H9 (cell line): ENCODE measurements around the gene STK32B. TPM values are rescaled to one million over a fixed set of nuclear protein-coding genes. Genes with fewer than 3 reads are reported as not detected.

Experiments
- DNase-seq: peaks from one replicate; pipeline ENCODE4 v3.0.0-alpha.2; 2017
- H2AFZ ChIP-seq: one replicate; pipeline ENCODE4 v1.6.1; 2013; ENCODE audit warnings: mild to moderate bottlenecking, low read length, control low read depth, moderate library complexity
- H2AK5ac ChIP-seq: 2 replicates; pipeline ENCODE4 v1.6.1; 2013; ENCODE audit warnings: low read length, control low read depth, mixed read lengths; ENCODE audit not compliant: insufficient read length
- H2BK120ac ChIP-seq: one replicate; pipeline ENCODE4 v1.6.1; 2013; ENCODE audit warnings: low read depth, mild to moderate bottlenecking, low read length, control low read depth, inconsistent platforms; ENCODE audit not compliant: poor library complexity, severe bottlenecking
- H2BK12ac ChIP-seq: 2 replicates; pipeline ENCODE4 v1.6.1; 2013; ENCODE audit warnings: low read length, control low read depth, mixed read lengths, low read depth; ENCODE audit not compliant: insufficient read length
- H2BK15ac ChIP-seq: 2 replicates; pipeline ENCODE4 v1.6.1; 2013; ENCODE audit warnings: low read depth, low read length, control low read depth
- H2BK20ac ChIP-seq: one replicate; pipeline ENCODE4 v1.6.1; 2013; ENCODE audit warnings: low read depth, mild to moderate bottlenecking, low read length, control low read depth, inconsistent platforms; ENCODE audit not compliant: poor library complexity, severe bottlenecking
- H2BK5ac ChIP-seq: 2 replicates; pipeline ENCODE4 v1.6.1; 2013; ENCODE audit warnings: low read length, control low read depth, mixed read lengths; ENCODE audit not compliant: insufficient read length
- H3K14ac ChIP-seq: 2 replicates; pipeline ENCODE4 v1.6.1; 2013; ENCODE audit warnings: low read length, control low read depth; ENCODE audit not compliant: insufficient read depth
- H3K18ac ChIP-seq: 2 replicates; pipeline ENCODE4 v1.6.1; 2013; ENCODE audit warnings: low read depth, mild to moderate bottlenecking, mixed read lengths, low read length, control low read depth; ENCODE audit not compliant: insufficient read length
- H3K23ac ChIP-seq: 2 replicates; pipeline ENCODE4 v1.6.1; 2013; ENCODE audit warnings: low read length, control low read depth, mixed read lengths, low read depth; ENCODE audit not compliant: insufficient read length
- H3K23me2 ChIP-seq: 2 replicates; pipeline ENCODE4 v1.6.1; 2013; ENCODE audit warnings: low read depth, mild to moderate bottlenecking, mixed read lengths, low read length, control low read depth; ENCODE audit not compliant: insufficient read length, poor library complexity, severe bottlenecking
- H3K27ac ChIP-seq: 2 replicates; pipeline ENCODE4 v1.5.1; 2013; ENCODE audit warnings: low read length, control low read depth, mixed read lengths, low read depth; ENCODE audit not compliant: insufficient read length
- H3K27me3 ChIP-seq: 2 replicates; pipeline ENCODE4 v1.6.1; 2013; ENCODE audit warnings: low read length, control low read depth, inconsistent platforms; ENCODE audit not compliant: insufficient read depth
- H3K4ac ChIP-seq: 2 replicates; pipeline ENCODE4 v1.6.1; 2013; ENCODE audit warnings: low read depth, mild to moderate bottlenecking, control low read depth, inconsistent platforms, low read length, moderate library complexity
- H3K4me1 ChIP-seq: 2 replicates; pipeline ENCODE4 v1.6.1; 2013; ENCODE audit warnings: low read length, control low read depth, inconsistent platforms; ENCODE audit not compliant: insufficient read depth
- H3K4me2 ChIP-seq: 2 replicates; pipeline ENCODE4 v1.6.1; 2013; ENCODE audit warnings: low read length, control low read depth, mixed read lengths; ENCODE audit not compliant: insufficient read length, insufficient read depth
- H3K56ac ChIP-seq: 2 replicates; pipeline ENCODE4 v1.6.1; 2013; ENCODE audit warnings: low read depth, mild to moderate bottlenecking, mixed read lengths, low read length, control low read depth; ENCODE audit not compliant: insufficient read length
- H3K79me1 ChIP-seq: 2 replicates; pipeline ENCODE4 v1.6.1; 2013; ENCODE audit warnings: low read depth, mild to moderate bottlenecking, moderate library complexity, low read length, control low read depth, inconsistent platforms; ENCODE audit not compliant: insufficient read depth, poor library complexity, severe bottlenecking
- H3K79me2 ChIP-seq: 2 replicates; pipeline ENCODE4 v1.6.1; 2013; ENCODE audit warnings: low read length, control low read depth, inconsistent platforms; ENCODE audit not compliant: insufficient read depth
- H3K9ac ChIP-seq: 2 replicates; pipeline ENCODE4 v1.6.1; 2013; ENCODE audit warnings: low read length, control low read depth, mixed read lengths; ENCODE audit not compliant: insufficient read length; ENCODE audit errors: extremely low read depth
- H3K9me3 ChIP-seq: one replicate; pipeline ENCODE4 v1.6.1; 2013; ENCODE audit warnings: low read depth, low read length, inconsistent platforms; ENCODE audit not compliant: control insufficient read depth
- H3T11ph ChIP-seq: one replicate; pipeline ENCODE4 v1.6.1; 2013; ENCODE audit warnings: mild to moderate bottlenecking, low read length, control low read depth, inconsistent platforms
- H4K20me1 ChIP-seq: one replicate; pipeline ENCODE4 v1.6.1; 2013; ENCODE audit not compliant: control insufficient read depth, insufficient read length, insufficient read depth
- H4K5ac ChIP-seq: 2 replicates; pipeline ENCODE4 v1.6.1; 2013; ENCODE audit warnings: low read depth, mild to moderate bottlenecking, mixed read lengths, low read length, control low read depth; ENCODE audit not compliant: insufficient read length
- H4K8ac ChIP-seq: replicated peaks from 2 replicates; pipeline ENCODE4 v1.6.1; 2013; ENCODE audit warnings: low read length, control low read depth, mixed read lengths, low read depth; ENCODE audit not compliant: insufficient read length
- H4K91ac ChIP-seq: 2 replicates; pipeline ENCODE4 v1.6.1; 2013; ENCODE audit warnings: low read depth, mild to moderate bottlenecking, moderate library complexity, mixed read lengths, low read length, control low read depth; ENCODE audit not compliant: insufficient read length
- H3K27ac Mint-ChIP-seq, 3 experiments: 2 replicates in 2 of 3; 3 replicates in 1 of 3; pipeline ENCODE4 v1.8.0; 2020 to 2021; ENCODE audit warnings: mixed read lengths in 3 of 3, mild to moderate bottlenecking in 1 of 3, moderate library complexity in 1 of 3
- H3K27me3 Mint-ChIP-seq: 2 replicates; pipeline ENCODE4 v1.8.0; 2021; ENCODE audit warnings: low read depth, mild to moderate bottlenecking, moderate library complexity, mixed read lengths
- H3K36me3 Mint-ChIP-seq, 3 experiments: 2 replicates in 2 of 3; 3 replicates in 1 of 3; pipeline ENCODE4 v1.8.0; 2020 to 2021; ENCODE audit warnings: low read depth in 3 of 3, mixed read lengths in 3 of 3; ENCODE audit not compliant: insufficient read depth in 1 of 3
- H3K4me1 Mint-ChIP-seq, 2 experiments: 2 replicates each; pipeline ENCODE4 v1.8.0; 2020; ENCODE audit warnings: mixed read lengths in 2 of 2
- H3K4me3 Mint-ChIP-seq, 2 experiments: 2 replicates in 1 of 2; 3 replicates in 1 of 2; pipeline ENCODE4 v1.8.0; 2020 to 2021; ENCODE audit warnings: mild to moderate bottlenecking in 2 of 2, mixed read lengths in 2 of 2, moderate library complexity in 1 of 2
- H3K9me3 Mint-ChIP-seq, 2 experiments: 2 replicates in 1 of 2; 3 replicates in 1 of 2; pipeline ENCODE4 v1.8.0; 2020; ENCODE audit warnings: mild to moderate bottlenecking in 2 of 2, mixed read lengths in 2 of 2, moderate library complexity in 1 of 2
- CTCF ChIP-seq: fragments of 200-600 bp; sonication (generic); conservative IDR thresholded peaks from 3 replicates; pipeline ENCODE4 v1.8.0; 2021; ENCODE audit warnings: antibody characterized with exemption, mild to moderate bottlenecking
- WGBS: extraction: QIAGEN DNeasy Blood & Tissue Kit; methylation state at CpG from one replicate; pipeline ENCODE4 v1.1.7; 2013; ENCODE audit warnings: missing lambda C conversion rate, low lambda C conversion rate, mixed read lengths; ENCODE audit not compliant: insufficient read length; ENCODE audit errors: extremely low coverage; 5-methylcytosine and 5-hydroxymethylcytosine counted together
- total RNA-seq: library from RNA; stranded (reverse); gene quantifications from 2 replicates; pipeline ENCODE4 v1.2.1, GENCODE V29; 2021

Gene STK32B
- total RNA-seq, 1 experiment from 2014 or later: 1.0 TPM

- TF ChIP-seq CTCF: no peak
- no peaks in the 10 kb centered on the region for H3K79me2 ChIP-seq
- no peak overlapping the region for H3K4me3 Mint-ChIP-seq
These were observed 92.7 kb downstream of the STK32B start for GRCh38 chr4:5143940-5144339.

More at GRCh38 chr4:5143940-5144339, 92.7 kb downstream of the STK32B start:
- H3K27ac ChIP-seq: no peak overlapping the region
- Mint-ChIP-seq H3K36me3 (peaks cover 0 to 3% (median 0%) of the 10 kb centered on the region in 3 experiments; a peak in 2 of 7 replicates), H3K27ac (no peak overlapping the region), H3K27me3 (peaks cover 14% of the 10 kb centered on the region), H3K9me3 (no peaks in the 10 kb centered on the region), H3K4me1 (peaks cover 4 to 5% of the 10 kb centered on the region in 2 experiments; a peak in 2 of 4 replicates)
- no peaks in the 10 kb centered on the region for H3K79me1 ChIP-seq
- H3K9ac ChIP-seq: no peak overlapping the region
- no peaks in the 10 kb centered on the region for H3K23me2 ChIP-seq
- no peak overlapping the region for H3K18ac ChIP-seq
- no peak overlapping the region for H2BK120ac ChIP-seq
- no peak overlapping the region for H3K23ac ChIP-seq
- H3K14ac ChIP-seq: no peak overlapping the region
- no peaks in the 10 kb centered on the region for H3K9me3 ChIP-seq
- no peak overlapping the region for H2AFZ ChIP-seq
- H4K5ac ChIP-seq: no peak overlapping the region
- H4K91ac ChIP-seq: no peak overlapping the region
- no peaks in the 10 kb centered on the region for H4K20me1 ChIP-seq
- H3K4ac ChIP-seq: no peak overlapping the region
- no peak overlapping the region for H3T11ph ChIP-seq
- no peak overlapping the region for H2BK12ac ChIP-seq
- no peak overlapping the region for H2BK20ac ChIP-seq
- H3K4me2 ChIP-seq: no peak overlapping the region
- no peak overlapping the region for H3K56ac ChIP-seq
- H4K8ac ChIP-seq: no peak overlapping the region
- no CpG with 5 or more reads among the region's 4 CpGs for WGBS
- H2BK15ac ChIP-seq: no peak overlapping the region
- H3K4me1 ChIP-seq: no peaks in the 10 kb centered on the region
- H2AK5ac ChIP-seq: no peak overlapping the region
- no peak overlapping the region for H2BK5ac ChIP-seq
- H3K27me3 ChIP-seq: no peaks in the 10 kb centered on the region
- DNase-seq: no peak
